Measurements from ENCODE around the gene EDNRB. TPM values are rescaled to one million over a fixed set of nuclear protein-coding genes. Genes with fewer than 3 reads are reported as not detected.

The EDNRB gene
- total RNA-seq, 1 experiment from 2014 or later: 0.22 TPM

GRCh38 chr13:77878190-77878589, 40.4 kb downstream of the EDNRB start:
- Histone ChIP-seq H3K4me3 (replicated peaks in 1 of 2; ENCODE audit: low read depth in 1 of 2, low read length in 2 of 2) (no peak overlapping the region), H3K9ac (ENCODE audit: low read length) (no peak overlapping the region), H3K4me2 (ENCODE audit: low read length) (no peak overlapping the region), H3K9me3 (ENCODE audit: control insufficient read depth in 1 of 2, insufficient read depth in 1 of 2, low read depth in 1 of 2, low read length in 2 of 2) (no peaks in the 10 kb centered on the region; a peak in 1 of 4 replicates), H3K36me3 (ENCODE audit: control insufficient read depth in 1 of 2, insufficient read depth in 2 of 2, low read length in 2 of 2) (no peaks in the 10 kb centered on the region), H3K4me1 (ENCODE audit: control insufficient read depth in 1 of 2, insufficient read depth in 2 of 2, low read length in 2 of 2) (no peaks in the 10 kb centered on the region), H4K20me1 (ENCODE audit: insufficient read depth) (no peaks in the 10 kb centered on the region), H3K9me2 (ENCODE audit: insufficient read depth) (no peaks in the 10 kb centered on the region), H3K27me3 (ENCODE audit: insufficient read depth, low read length) (no peaks in the 10 kb centered on the region), H3K27ac (ENCODE audit: low read depth, low read length) (no peak overlapping the region), H3K79me2 (ENCODE audit: insufficient read depth, low read length) (no peaks in the 10 kb centered on the region), H2AFZ (ENCODE audit: low read depth, low read length, poor library complexity, severe bottlenecking) (no peak overlapping the region)
- ChIA-PET POLR2A (no interaction called here), CTCF (no interaction called here), RAD21 (ENCODE audit: low non-redundant PET in 1 of 2, low total read pairs in 2 of 2, uncharacterized antibody in 2 of 2, unreplicated experiment in 2 of 2) (no interaction called here)
- ATAC-seq (no peak), DNase-seq (ENCODE audit: low read depth, low spot score) (no peak)
- TF ChIP-seq YY1 (IDR thresholded peaks at IDR 0.05; ENCODE audit: extremely low read depth, insufficient replicate concordance, low read depth, low read length): no peak
- intact Hi-C loops (cut with micrococcal nuclease): no loop called here
- no TSS peak for BruUV-seq (replicated peaks)

- H3K27ac ChIP-seq (ENCODE audit: low read depth, low read length): no peak overlapping the region
- intact Hi-C loops (cut with micrococcal nuclease): no loop called here
- no peaks in the 10 kb centered on the region for H3K27me3 ChIP-seq (ENCODE audit: insufficient read depth, low read length)
- no peak overlapping the region for H3K9ac ChIP-seq (ENCODE audit: low read length)
- H3K36me3 ChIP-seq (ENCODE audit: control insufficient read depth in 1 of 2, insufficient read depth in 2 of 2, low read length in 2 of 2): no peaks in the 10 kb centered on the region
- H2AFZ ChIP-seq (ENCODE audit: low read depth, low read length, poor library complexity, severe bottlenecking): no peak overlapping the region
- no peaks in the 10 kb centered on the region for H3K79me2 ChIP-seq (ENCODE audit: insufficient read depth, low read length)
- TF ChIP-seq SIN3A (IDR thresholded peaks at IDR 0.05; ENCODE audit: low read depth) (no peak), CEBPB (IDR thresholded peaks at IDR 0.05; ENCODE audit: low read depth) (no peak), REST (IDR thresholded peaks at IDR 0.05; ENCODE audit: low read depth) (no peak), POLR2AphosphoS5 (IDR thresholded peaks at IDR 0.05; ENCODE audit: low read depth, low read length) (no peak), EZH2 (IDR thresholded peaks at IDR 0.05) (no peak), MAX (IDR thresholded peaks at IDR 0.05) (no peak), ZFX (IDR thresholded peaks at IDR 0.05) (no peak), POLR2A (IDR thresholded peaks at IDR 0.05; ENCODE audit: borderline replicate concordance, extremely low read depth, insufficient read depth, insufficient read length) (no peak), ELF1 (IDR thresholded peaks at IDR 0.05; ENCODE audit: borderline replicate concordance, low read depth) (no peak), EGR1 (IDR thresholded peaks at IDR 0.05; ENCODE audit: low read depth) (no peak)
- ChIA-PET POLR2A (no interaction called here), CTCF (no interaction called here), RAD21 (ENCODE audit: low non-redundant PET in 1 of 2, low total read pairs in 2 of 2, uncharacterized antibody in 2 of 2, unreplicated experiment in 2 of 2) (no interaction called here)
- BruUV-seq (replicated peaks): no TSS peak
- H3K4me1 ChIP-seq (ENCODE audit: control insufficient read depth in 1 of 2, insufficient read depth in 2 of 2, low read length in 2 of 2): no peaks in the 10 kb centered on the region
- H4K20me1 ChIP-seq (ENCODE audit: insufficient read depth): no peaks in the 10 kb centered on the region
- no peak overlapping the region for H3K4me3 ChIP-seq (replicated peaks in 1 of 2; ENCODE audit: low read depth in 1 of 2, low read length in 2 of 2)
- H3K4me2 ChIP-seq (ENCODE audit: low read length): no peak overlapping the region
- H3K9me3 ChIP-seq (ENCODE audit: control insufficient read depth in 1 of 2, insufficient read depth in 1 of 2, low read depth in 1 of 2, low read length in 2 of 2): no peaks in the 10 kb centered on the region; a peak in 2 of 4 replicates
- H3K9me2 ChIP-seq (ENCODE audit: insufficient read depth): no peaks in the 10 kb centered on the region
- ATAC-seq: no peak
- DNase-seq (ENCODE audit: low read depth, low spot score): no peak
Measured at GRCh38 chr13:77876176-77876575, 42.5 kb downstream of the EDNRB start.

Data from HCT116 (cell line).